Mesendoderm (in vitro differentiated cells): ENCODE measurements around the gene RELCH. TPM values are rescaled to one million over a fixed set of nuclear protein-coding genes. Genes with fewer than 3 reads are reported as not detected.

ENCODE experiments used
- DNase-seq: peaks from one replicate; pipeline ENCODE4 v3.0.0; 2013
- H2AK5ac ChIP-seq: 2 replicates; pipeline ENCODE4 v1.6.1; 2013; ENCODE audit warnings: low read length, inconsistent platforms
- H2BK120ac ChIP-seq: 2 replicates; pipeline ENCODE4 v1.6.1; 2013; ENCODE audit warnings: low read depth, mild to moderate bottlenecking, low read length, moderate library complexity, mixed read lengths
- H2BK15ac ChIP-seq: replicated peaks from 2 replicates; pipeline ENCODE4 v1.6.1; 2013; ENCODE audit warnings: low read depth, mild to moderate bottlenecking, moderate library complexity
- H2BK5ac ChIP-seq: 2 replicates; pipeline ENCODE4 v1.6.1; 2013; ENCODE audit warnings: low read length, inconsistent platforms
- H3K18ac ChIP-seq: 2 replicates; pipeline ENCODE4 v1.6.1; 2013; ENCODE audit warnings: mild to moderate bottlenecking, low read length, mixed read lengths
- H3K23ac ChIP-seq: one replicate; pipeline ENCODE4 v1.6.1; 2013; ENCODE audit warnings: low read length
- H3K27ac ChIP-seq: 2 replicates; pipeline ENCODE4 v1.5.1; 2013; ENCODE audit warnings: low read depth, mild to moderate bottlenecking, inconsistent platforms, low read length, moderate library complexity
- H3K27me3 ChIP-seq: 2 replicates; pipeline ENCODE4 v1.6.1; 2013; ENCODE audit warnings: low read length, control low read depth, mild to moderate bottlenecking, inconsistent platforms; ENCODE audit not compliant: insufficient read depth, poor library complexity
- H3K36me3 ChIP-seq: 2 replicates; pipeline ENCODE4 v1.6.1; 2013; ENCODE audit warnings: low read length, inconsistent platforms; ENCODE audit not compliant: control insufficient read depth, insufficient read depth
- H3K4ac ChIP-seq: one replicate; pipeline ENCODE4 v1.6.1; 2013; ENCODE audit warnings: low read depth, mild to moderate bottlenecking, low read length, moderate library complexity
- H3K4me1 ChIP-seq: 2 replicates; pipeline ENCODE4 v1.6.1; 2013; ENCODE audit warnings: low read depth, low read length, inconsistent platforms; ENCODE audit not compliant: control insufficient read depth
- H3K4me2 ChIP-seq: 2 replicates; pipeline ENCODE4 v1.6.1; 2013; ENCODE audit warnings: low read length
- H3K4me3 ChIP-seq: 2 replicates; pipeline ENCODE4 v1.5.1; 2013; ENCODE audit warnings: mild to moderate bottlenecking, low read length
- H3K56ac ChIP-seq: one replicate; pipeline ENCODE4 v1.6.1; 2013; ENCODE audit warnings: low read length
- H3K79me1 ChIP-seq: 2 replicates; pipeline ENCODE4 v1.6.1; 2013; ENCODE audit warnings: low read length, inconsistent platforms
- H3K79me2 ChIP-seq: 2 replicates; pipeline ENCODE4 v1.6.1; 2013; ENCODE audit warnings: mild to moderate bottlenecking, low read length; ENCODE audit not compliant: control insufficient read depth, insufficient read depth
- H3K9ac ChIP-seq: 2 replicates; pipeline ENCODE4 v1.6.1; 2013; ENCODE audit warnings: low read length, inconsistent platforms
- H4K5ac ChIP-seq: one replicate; pipeline ENCODE4 v1.6.1; 2013; ENCODE audit warnings: low read length
- H4K8ac ChIP-seq: one replicate; pipeline ENCODE4 v1.6.1; 2013; ENCODE audit warnings: low read depth, mild to moderate bottlenecking, control low read depth, low read length, moderate library complexity
- WGBS: extraction: QIAGEN DNeasy Blood & Tissue Kit; methylation state at CpG from one replicate; pipeline ENCODE4 v1.1.7; 2013; ENCODE audit warnings: low lambda C conversion rate, missing lambda C conversion rate; ENCODE audit not compliant: insufficient coverage; ENCODE audit errors: extremely low coverage; 5-methylcytosine and 5-hydroxymethylcytosine counted together
- polyA plus RNA-seq, 2 experiments: library from polyadenylated mRNA; stranded (reverse); fragments of 200-250 nt; gene quantifications; one replicate each; pipeline ENCODE4 v1.2.3, GENCODE V29; 2013

Gene RELCH
- polyA plus RNA-seq (2013, experiment 1 of 2), result 15.0 TPM
- 11.9 TPM for polyA plus RNA-seq (2013, experiment 2 of 2)

DNA sequence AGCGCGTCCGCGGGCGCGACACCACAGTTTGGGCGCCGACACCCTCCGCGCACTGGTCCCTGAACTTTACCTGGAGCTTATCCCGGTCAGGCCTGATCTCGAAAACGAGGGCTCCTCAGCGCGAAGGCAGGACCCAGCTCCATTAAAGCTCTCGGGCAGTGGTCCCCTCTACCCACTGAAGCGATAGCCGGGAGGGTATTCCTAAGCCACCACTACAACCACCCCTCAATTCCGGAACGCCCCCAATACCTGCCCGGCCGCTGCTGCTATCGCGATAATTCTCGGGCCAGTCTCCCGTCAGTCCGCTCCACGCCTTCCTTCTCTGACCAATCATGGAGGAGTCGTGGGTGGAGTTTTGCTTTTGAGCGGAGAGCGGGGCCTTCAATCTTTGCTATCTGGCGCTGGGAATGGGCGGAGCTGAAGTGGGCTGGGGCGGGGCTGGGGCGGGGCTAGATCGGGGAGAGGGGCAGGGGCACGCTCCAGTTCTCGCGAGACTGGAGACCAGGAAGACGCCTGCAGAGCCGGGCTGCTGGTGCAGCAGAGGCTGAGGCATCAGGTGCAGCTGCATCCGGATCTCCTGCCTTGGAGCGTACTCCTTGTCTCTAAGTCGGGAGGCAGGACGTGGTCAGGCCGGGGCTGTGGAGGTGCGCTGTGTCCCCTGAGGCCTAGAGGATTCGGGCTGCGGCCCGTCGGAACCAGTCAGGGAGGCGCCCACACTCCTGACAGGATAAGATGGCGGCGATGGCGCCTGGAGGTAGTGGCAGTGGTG is at the start of gene RELCH, which contains the start of gene PIGN:
Gene RELCH (plus strand): TSS at position 482 of the 769 bp plus-strand sequence. CDS start 251 bp downstream, at position 733.
Gene PIGN (minus strand): TSS at position 283 of the 769 bp plus-strand sequence. CDS start 25,703 bp downstream, outside the sequence.
- Histone ChIP-seq H3K23ac (no peak within 1 kb of the TSS), H3K4me2 (peak within 1 kb of the TSS; percentile 92), H3K79me2 (peaks cover 36% of the 10 kb centered on the region), H3K27ac (peak within 1 kb of the TSS; percentile 60), H3K79me1 (peaks cover 10% of the 10 kb centered on the region), H3K4me1 (no peaks in the 10 kb centered on the region), H2AK5ac (no peak within 1 kb of the TSS), H3K36me3 (no peaks in the 10 kb centered on the region), H4K8ac (no peak within 1 kb of the TSS), H3K56ac (peak within 1 kb of the TSS; percentile 97), H2BK120ac (no peak within 1 kb of the TSS), H3K4ac (peak within 1 kb of the TSS; percentile 57), H2BK5ac (peak within 1 kb of the TSS; percentile 31), H3K27me3 (no peaks in the 10 kb centered on the region), H3K18ac (no peak within 1 kb of the TSS), H4K5ac (no peak within 1 kb of the TSS), H2BK15ac (no peak within 1 kb of the TSS), H3K9ac (peak within 1 kb of the TSS; percentile 90), H3K4me3 (peak within 1 kb of the TSS; percentile 93)
- DNase-seq, result peak; percentile 100
- no CpG with 5 or more reads among the region's 55 CpGs for WGBS

DNA sequence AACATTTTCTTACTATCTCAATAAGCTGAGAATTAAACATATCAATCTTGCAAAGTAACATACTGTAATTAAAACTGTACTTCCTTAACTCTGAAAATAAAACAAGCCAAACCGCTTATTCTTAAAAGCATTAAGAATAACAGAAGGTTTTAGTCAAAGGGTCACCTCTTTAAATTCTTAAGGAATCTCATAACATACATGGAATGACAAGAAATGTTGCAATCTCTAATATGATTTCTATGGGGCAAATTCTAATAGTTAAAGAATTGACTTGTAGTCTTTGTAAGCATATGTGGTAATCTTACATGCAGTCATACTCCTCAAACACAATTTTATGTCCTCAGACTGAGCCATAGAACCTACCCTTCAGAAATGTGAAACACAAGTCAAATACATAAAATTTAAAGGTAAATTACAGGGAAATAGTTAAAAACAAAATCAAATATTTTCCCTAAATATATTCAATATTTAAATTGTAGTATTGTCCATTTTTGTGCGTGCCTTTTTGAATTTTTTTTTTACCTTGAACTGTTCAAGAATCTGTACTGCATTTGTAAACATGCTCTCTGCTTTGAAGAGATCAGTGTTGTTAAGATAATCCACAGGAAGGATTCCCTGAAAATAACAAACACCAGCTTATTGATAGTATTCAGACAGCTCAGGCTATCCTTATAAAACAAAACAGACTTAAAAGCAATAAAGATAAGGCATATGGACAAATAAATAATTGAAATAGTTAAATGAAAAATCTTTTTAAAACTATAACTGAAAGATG is 48.4 kb upstream of the RELCH start:
- H2BK15ac ChIP-seq, result no peak overlapping the region
- H3K18ac ChIP-seq, result no peak overlapping the region
- H3K4ac ChIP-seq, result no peak overlapping the region
- no peak overlapping the region for H3K23ac ChIP-seq
- H4K5ac ChIP-seq, result no peak overlapping the region
- H3K4me3 ChIP-seq, result no peak overlapping the region
- no peaks in the 10 kb centered on the region for H3K36me3 ChIP-seq
- DNase-seq, result no peak
- no peaks in the 10 kb centered on the region for H3K79me2 ChIP-seq
- no peaks in the 10 kb centered on the region for H3K79me1 ChIP-seq
- no peak overlapping the region for H4K8ac ChIP-seq
- no peak overlapping the region for H3K4me2 ChIP-seq
- H2BK5ac ChIP-seq, result no peak overlapping the region
- H3K27me3 ChIP-seq, result no peaks in the 10 kb centered on the region
- H2BK120ac ChIP-seq, result no peak overlapping the region
- H3K56ac ChIP-seq, result no peak overlapping the region
- no peak overlapping the region for H2AK5ac ChIP-seq
- no CpG with 5 or more reads among the region's 2 CpGs for WGBS
- H3K4me1 ChIP-seq, result no peaks in the 10 kb centered on the region
- H3K27ac ChIP-seq, result no peak overlapping the region
- no peak overlapping the region for H3K9ac ChIP-seq

- Histone ChIP-seq H3K9ac (no peak overlapping the region), H2BK120ac (no peak overlapping the region), H3K27ac (no peak overlapping the region), H3K4me3 (no peak overlapping the region), H3K36me3 (no peaks in the 10 kb centered on the region), H4K5ac (no peak overlapping the region), H3K18ac (no peak overlapping the region), H2BK15ac (no peak overlapping the region), H2AK5ac (no peak overlapping the region), H3K79me2 (no peaks in the 10 kb centered on the region), H3K4ac (no peak overlapping the region), H3K4me2 (no peak overlapping the region), H3K79me1 (no peaks in the 10 kb centered on the region), H2BK5ac (no peak overlapping the region), H3K4me1 (no peaks in the 10 kb centered on the region), H3K23ac (no peak overlapping the region), H4K8ac (no peak overlapping the region), H3K56ac (no peak overlapping the region), H3K27me3 (no peaks in the 10 kb centered on the region)
- WGBS, result no CpG with 5 or more reads among the region's 1 CpG
- no peak for DNase-seq
Measured at GRCh38 chr18:62140259-62140658, 46.8 kb upstream of the RELCH start.

GRCh38 chr18:62144338-62144737 is 42.7 kb upstream of the RELCH start:
- Histone ChIP-seq H3K4ac (no peak overlapping the region), H4K5ac (no peak overlapping the region), H3K4me2 (no peak overlapping the region), H3K4me3 (no peak overlapping the region), H3K23ac (no peak overlapping the region), H2AK5ac (no peak overlapping the region), H3K79me1 (no peaks in the 10 kb centered on the region), H3K4me1 (no peaks in the 10 kb centered on the region), H3K27ac (no peak overlapping the region), H4K8ac (no peak overlapping the region), H3K9ac (no peak overlapping the region), H2BK15ac (no peak overlapping the region), H2BK120ac (no peak overlapping the region), H2BK5ac (no peak overlapping the region), H3K18ac (no peak overlapping the region), H3K36me3 (no peaks in the 10 kb centered on the region), H3K79me2 (no peaks in the 10 kb centered on the region), H3K56ac (no peak overlapping the region), H3K27me3 (no peaks in the 10 kb centered on the region)
- no CpG with 5 or more reads among the region's 2 CpGs for WGBS
- no peak for DNase-seq

DNA sequence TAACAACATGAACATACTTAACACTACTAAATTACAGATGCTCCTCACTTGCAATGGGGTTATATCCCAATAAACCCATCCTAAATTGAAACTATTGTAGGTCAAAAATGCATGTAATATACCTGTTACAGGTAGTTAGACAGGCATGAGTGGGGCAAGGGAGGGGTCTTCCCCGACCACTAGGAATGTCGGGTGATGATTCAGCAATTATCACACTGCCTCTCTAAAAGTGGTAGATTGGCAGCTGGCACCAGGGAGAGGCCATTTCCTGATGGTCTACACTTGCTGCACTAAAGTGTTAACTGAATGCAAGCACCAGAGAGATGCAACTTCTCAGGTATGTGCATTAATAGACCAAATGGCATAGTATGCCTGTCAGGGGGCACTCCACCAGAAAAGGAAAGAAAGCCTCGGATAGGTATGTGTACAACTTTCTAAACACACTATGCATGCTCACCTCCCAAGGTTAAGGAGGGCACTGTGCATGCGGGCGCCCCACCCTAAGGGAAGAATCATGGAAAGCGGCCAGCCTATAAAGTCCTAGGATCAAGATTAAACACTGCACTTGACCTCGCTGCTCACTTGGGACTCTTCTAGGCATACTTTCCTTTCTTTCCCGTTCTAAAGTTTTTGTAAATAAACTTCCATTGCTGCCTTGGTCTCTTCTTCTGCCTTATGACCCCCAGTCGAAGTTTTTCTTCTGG is 35.8 kb upstream of the RELCH start:
- Histone ChIP-seq H3K79me2 (no peaks in the 10 kb centered on the region), H3K56ac (no peak overlapping the region), H4K5ac (no peak overlapping the region), H2AK5ac (no peak overlapping the region), H3K18ac (no peak overlapping the region), H3K4ac (no peak overlapping the region), H4K8ac (no peak overlapping the region), H3K4me1 (no peaks in the 10 kb centered on the region), H2BK15ac (no peak overlapping the region), H3K4me2 (no peak overlapping the region), H2BK120ac (no peak overlapping the region), H3K36me3 (no peaks in the 10 kb centered on the region), H2BK5ac (no peak overlapping the region), H3K23ac (no peak overlapping the region), H3K9ac (no peak overlapping the region), H3K27ac (no peak overlapping the region), H3K27me3 (no peaks in the 10 kb centered on the region), H3K4me3 (no peak overlapping the region), H3K79me1 (no peaks in the 10 kb centered on the region)
- no peak for DNase-seq
- no CpG with 5 or more reads among the region's 9 CpGs for WGBS
